ENCODE measurements around the gene MTUS2.

DNA sequence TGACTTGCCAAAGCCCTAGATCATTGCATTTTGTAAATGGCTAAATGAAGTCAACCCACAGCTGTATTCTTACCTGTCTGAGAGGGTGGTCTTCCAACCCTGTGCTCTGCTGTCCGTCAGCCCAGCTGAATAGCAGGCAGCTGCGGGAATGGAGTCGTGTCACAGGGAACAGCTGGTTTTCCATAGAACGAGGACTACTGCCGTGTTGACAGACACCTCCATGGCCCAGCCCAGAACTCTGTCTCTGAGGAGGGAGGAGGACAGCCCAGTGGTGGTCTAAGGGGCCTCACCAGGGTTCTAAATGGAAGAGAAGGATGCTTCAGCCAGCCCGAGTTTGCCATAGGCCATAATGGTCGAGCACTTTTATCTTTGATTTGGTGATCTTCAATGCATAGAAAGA, 664.7 kb downstream of the MTUS2 start:
- TF ChIP-seq CTCF (conservative IDR thresholded peaks at IDR 0.05 in 1 of 2, IDR thresholded peaks at IDR 0.05 in 1 of 2; ENCODE audit: extremely low read depth in 1 of 2, insufficient read depth in 1 of 2, low read depth in 1 of 2, low read length in 2 of 2) (no peak), EZH2 (IDR thresholded peaks at IDR 0.05; ENCODE audit: borderline replicate concordance, low read length) (no peak)

Measured in mammary epithelial cell (primary cell).